ENCODE measurements around the gene PTPRC.

GRCh38 chr1:198662821-198663220, 24.0 kb downstream of the PTPRC start:
- TF ChIP-seq, protein P1, sequence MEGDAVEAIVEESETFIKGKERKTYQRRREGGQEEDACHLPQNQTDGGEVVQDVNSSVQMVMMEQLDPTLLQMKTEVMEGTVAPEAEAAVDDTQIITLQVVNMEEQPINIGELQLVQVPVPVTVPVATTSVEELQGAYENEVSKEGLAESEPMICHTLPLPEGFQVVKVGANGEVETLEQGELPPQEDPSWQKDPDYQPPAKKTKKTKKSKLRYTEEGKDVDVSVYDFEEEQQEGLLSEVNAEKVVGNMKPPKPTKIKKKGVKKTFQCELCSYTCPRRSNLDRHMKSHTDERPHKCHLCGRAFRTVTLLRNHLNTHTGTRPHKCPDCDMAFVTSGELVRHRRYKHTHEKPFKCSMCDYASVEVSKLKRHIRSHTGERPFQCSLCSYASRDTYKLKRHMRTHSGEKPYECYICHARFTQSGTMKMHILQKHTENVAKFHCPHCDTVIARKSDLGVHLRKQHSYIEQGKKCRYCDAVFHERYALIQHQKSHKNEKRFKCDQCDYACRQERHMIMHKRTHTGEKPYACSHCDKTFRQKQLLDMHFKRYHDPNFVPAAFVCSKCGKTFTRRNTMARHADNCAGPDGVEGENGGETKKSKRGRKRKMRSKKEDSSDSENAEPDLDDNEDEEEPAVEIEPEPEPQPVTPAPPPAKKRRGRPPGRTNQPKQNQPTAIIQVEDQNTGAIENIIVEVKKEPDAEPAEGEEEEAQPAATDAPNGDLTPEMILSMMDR (IDR thresholded peaks at IDR 0.05): no peak
- no peak for TF ChIP-seq POLR2AphosphoS5 (IDR thresholded peaks at IDR 0.05; ENCODE audit: low read depth, low read length)
